SW 1271 (cell line): ENCODE results near the gene MAGEA9.
"Not testable (repeated sequence)": the region's sequence is repeated elsewhere in the genome, so short reads cannot be mapped to it uniquely, and the experiment has no call there.

Experiments
- DNase-seq, 2 experiments: peaks; one replicate each; lab custom pipeline; 2025; lab: John Stamatoyannopoulos, UW

MAGEA9 gene

DNA sequence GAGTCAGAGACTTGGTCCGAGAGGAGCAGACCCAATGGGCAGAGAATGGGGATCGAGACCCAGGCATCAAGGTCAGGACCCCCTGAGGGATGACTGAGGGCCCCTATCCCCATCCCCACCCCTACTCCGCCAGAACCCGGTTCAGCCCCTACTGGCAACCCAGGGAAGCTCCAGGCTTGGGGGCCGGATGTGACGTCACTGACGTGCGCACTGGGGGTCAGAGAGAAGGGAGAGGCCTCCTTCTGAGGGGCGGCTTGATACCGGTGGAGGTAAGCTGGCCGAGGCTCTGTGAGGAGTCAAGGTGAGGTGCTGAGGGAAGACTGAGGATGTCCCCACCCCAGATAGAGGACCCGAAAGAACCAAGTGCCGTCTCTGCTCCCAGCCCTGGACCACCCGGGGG, at the start of gene MAGEA9:
TSS of gene MAGEA9 (plus strand) at position 204 of the 400 bp plus-strand sequence. CDS start 4,281 bp downstream, outside the sequence.
- not testable (repeated sequence) for DNase-seq

GRCh38 chrX:149742269-149742668, 39.5 kb upstream of the MAGEA9 start:
- DNase-seq, result not testable (repeated sequence)

DNA sequence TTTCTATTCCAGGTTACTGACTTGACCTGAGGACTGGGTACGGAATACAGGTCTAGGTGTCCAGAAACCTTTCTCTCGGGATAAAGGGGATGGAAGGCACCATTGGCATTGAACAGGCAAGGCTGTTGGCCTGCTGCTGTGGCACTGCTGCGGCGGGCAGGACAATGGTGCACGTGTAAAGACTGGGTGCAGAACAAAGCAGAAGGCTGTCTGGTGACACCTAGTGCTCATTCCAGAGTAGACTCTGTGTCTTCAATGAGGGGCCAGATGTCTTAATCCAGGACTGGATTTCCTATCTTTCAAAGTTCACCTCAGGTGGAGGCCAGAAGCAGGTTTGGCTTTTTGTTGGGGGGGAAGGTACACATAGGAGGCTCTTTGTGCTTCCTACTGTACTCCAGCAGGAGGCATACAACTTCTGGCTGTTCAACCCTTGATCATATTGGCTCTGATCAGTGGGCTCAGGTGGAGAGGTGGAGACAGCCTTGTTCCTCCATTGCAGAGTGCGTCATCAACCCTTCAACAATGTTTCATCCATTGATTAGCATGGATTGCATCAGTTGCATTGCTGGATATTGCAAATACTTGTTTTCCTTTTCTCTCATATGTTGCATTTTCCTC, 35.2 kb upstream of the MAGEA9 start:
- DNase-seq, result not testable (repeated sequence)

GRCh38 chrX:149757206-149758067, 24.3 kb upstream of the MAGEA9 start:
- no peak for DNase-seq

- no peak for DNase-seq
These were observed 23.5 kb upstream of the MAGEA9 start for GRCh38 chrX:149758068-149758714.

DNA sequence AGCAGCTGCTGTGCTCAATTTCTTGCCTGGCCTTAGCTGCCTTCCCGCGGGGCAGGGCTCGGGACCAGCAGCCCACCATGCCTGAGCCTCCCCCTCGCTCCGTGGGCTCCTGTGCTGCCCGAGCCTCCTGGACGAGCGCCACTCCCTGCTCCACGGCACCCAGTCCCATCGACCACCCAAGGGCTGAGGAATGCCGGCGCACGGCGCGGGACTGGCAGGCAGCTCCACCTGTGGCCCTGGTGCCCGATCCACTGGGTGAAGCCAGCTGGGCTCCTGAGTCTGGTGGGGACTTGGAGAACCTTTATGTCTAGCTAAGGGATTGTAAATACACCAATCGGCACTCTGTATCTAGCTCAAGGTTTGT, 23.0 kb upstream of the MAGEA9 start:
- not testable (repeated sequence) for DNase-seq

GRCh38 chrX:149759824-149760223, 21.9 kb upstream of the MAGEA9 start:
- no peak for DNase-seq

DNA sequence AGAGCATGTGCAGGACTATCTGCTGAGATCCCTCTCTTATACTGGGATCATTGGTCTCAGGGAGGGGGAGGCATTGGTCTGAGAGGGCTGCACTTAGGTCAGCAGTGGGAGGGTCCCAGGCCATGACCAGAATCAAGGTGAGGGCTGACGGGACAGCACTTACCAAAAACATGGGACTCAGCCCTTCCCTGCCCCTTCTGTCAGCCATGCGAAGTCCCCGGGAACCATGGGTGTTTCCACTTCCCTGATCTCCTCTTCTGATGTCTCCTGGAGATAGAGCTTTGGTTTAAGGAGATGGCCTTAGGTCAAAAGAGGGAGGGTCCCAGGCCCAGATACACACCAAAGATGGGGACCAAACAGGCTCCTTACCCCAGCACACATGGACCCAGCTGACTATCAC, 20.8 kb upstream of the MAGEA9 start:
- DNase-seq, result no peak

GRCh38 chrX:149761858-149762674, 19.7 kb upstream of the MAGEA9 start:
- not testable (repeated sequence) for DNase-seq

DNA sequence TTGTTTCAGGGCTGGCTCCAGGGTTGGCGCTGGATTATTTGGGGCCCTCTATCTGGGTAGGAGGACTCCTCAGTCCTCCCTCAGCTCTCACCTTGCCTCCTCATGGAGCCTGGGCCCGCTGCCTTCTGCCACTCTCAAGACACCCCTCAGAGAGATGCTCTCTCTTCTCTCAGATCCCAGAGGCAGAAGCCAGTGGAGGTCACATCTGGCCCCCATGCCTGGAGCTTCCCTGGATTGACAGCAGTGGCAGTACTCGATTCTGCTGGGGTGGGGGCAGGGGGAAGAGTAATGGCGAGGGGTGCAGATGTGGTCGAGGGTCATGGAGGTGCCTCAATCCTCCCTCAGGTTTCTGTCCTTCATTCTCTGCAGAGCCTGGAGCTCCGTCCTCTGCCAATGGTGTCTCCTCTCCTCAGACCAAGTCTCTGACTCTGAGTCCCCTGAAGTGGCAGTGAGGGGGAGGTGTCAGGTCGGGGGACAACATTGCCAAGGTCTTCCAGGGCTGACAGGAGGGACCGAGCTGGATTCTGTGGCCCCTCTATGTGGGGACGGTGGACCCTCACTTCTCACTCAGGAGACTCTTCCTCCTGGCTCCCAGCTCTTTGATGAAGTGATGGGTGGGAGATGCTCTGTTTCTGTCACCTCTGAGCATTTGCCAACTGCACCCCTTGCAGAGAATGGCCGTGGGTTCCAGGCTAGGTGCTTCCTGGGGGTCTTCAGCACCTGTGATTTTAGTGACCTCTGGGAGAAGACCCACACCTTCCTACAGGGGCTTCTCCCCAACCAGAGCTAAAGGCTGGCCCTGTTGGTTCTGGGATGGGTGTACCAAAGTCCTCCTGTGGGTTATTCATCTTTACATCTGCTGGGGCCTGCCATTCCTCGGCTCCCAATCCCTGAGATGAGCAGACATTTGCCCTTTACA, 18.8 kb upstream of the MAGEA9 start:
- DNase-seq, result no peak

DNA sequence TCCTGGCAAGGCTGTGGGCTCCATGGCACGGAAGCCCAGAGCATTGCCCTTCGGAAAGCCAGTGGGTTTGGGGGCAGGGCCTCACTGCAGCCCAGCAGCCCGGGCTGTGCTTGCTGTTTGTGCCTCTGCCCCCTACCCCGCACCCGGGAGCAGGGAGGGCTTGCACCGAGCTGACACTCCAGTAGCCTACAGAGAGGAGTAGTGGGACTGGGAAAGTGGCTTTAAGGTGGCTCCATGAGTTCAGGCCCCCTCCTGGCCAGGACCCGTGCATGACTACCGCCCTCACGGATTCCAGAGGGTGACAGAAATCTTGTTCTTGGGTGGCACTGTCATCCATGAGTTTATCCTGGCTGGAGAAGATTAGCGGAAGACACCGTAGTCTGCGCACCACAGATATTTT, 11.4 kb upstream of the MAGEA9 start:
- not testable (repeated sequence) for DNase-seq

DNA sequence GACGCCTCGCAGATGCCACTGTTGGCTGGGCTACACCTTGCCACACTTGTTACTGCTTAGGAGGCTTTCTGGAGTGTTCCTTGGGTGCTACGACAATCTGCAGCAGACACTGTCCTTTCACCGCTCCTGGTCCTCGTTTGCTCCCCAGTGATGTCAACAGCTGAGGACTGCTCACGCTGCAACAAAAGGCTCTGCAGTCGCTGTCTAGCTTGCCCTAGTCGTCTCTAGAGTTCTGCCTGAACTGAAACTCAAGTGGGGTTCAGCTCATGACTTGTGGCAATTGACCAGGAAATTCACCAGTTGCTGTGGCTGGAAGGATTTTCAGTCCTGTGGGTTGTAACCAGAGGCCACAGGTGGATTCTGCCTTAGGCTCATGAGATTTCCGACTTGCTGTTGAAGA, 8.7 kb upstream of the MAGEA9 start:
- DNase-seq, result not testable (repeated sequence)

DNA sequence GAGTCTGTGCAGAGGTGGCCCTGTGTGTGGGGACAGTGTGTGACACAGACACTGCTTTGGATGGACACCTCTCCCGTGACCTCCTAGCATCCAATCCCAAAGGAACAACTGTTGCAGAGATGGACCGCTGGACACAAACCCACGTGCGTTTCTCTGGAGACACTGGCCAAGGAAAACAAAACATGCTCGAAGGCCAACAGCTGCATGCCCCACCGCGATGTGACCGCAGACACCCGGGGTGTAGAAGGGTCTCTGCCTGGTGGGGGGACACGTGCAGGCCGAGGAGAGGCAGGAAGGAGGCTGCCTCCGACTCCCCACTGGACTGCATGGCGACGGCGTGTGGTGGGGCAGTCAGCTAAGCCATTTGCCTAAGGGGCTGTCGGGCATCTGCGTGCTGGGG, 8.0 kb upstream of the MAGEA9 start, which contains the start of gene HSFX1:
TSS of gene HSFX1 (plus strand) at position 301 of the 400 bp plus-strand sequence. CDS start 614 bp downstream, outside the sequence.
- not testable (repeated sequence) for DNase-seq

DNA sequence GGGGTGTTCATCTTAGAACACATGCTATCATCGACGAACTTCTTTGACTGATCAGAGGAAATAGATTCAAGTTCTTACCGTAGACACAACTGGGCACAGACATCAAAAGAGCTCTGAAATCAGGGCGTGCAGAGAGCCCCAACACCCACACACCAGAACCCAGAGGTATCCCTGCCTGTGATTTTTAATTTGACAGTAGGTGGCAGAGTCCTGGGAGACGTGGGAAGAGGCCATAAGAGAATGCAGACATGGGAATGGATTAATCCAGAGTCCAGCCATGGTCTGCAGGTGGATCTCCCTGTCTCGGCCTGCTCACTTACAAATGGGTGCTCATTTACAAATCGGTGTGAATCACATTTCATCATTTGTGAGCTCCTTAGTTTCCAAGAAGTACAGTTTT, 3.7 kb upstream of the MAGEA9 start:
- not testable (repeated sequence) for DNase-seq

DNA sequence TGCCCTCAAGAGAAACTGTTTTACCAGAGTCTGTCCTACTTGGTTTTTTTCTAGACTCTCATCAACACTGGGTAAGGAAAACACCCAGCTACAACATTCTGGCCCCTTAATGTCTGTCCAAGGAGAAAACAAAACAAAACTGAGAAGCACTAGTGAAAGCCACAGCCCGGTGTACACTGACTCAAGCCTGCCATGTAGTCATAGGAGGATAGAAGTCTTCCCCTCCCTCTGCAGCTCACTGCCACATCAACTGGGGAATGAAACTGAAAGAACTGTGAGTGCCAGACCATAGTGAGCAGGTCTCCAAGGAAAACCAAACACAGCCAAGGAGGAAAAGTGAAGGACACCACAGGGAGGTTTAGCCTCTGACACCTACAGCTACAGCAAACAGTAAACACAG, 13.8 kb downstream of the MAGEA9 start:
- DNase-seq, result not testable (repeated sequence)

GRCh38 chrX:149799095-149799714, 17.5 kb downstream of the MAGEA9 start:
- no peak for DNase-seq

DNA sequence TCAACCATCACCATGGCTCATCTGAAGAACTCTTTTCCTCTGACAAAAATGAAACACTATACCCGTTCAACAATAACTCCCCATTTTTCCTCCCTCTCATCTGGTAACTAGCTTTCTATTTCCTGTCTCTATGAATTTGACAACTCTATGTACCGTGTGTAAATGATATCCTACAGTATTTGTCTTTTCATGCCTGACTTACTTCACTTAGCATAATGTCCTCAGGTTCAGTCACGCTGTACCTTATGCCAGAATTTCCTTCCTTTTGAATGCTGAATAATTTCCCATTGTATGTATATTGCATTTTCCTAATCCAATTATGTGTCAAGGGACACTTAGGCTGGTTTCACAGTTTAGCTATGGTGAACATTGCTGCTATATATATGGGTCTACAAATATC, 18.2 kb downstream of the MAGEA9 start:
- DNase-seq, result no peak

- no peak for DNase-seq
These were observed 21.8 kb downstream of the MAGEA9 start for GRCh38 chrX:149803458-149804062.

DNA sequence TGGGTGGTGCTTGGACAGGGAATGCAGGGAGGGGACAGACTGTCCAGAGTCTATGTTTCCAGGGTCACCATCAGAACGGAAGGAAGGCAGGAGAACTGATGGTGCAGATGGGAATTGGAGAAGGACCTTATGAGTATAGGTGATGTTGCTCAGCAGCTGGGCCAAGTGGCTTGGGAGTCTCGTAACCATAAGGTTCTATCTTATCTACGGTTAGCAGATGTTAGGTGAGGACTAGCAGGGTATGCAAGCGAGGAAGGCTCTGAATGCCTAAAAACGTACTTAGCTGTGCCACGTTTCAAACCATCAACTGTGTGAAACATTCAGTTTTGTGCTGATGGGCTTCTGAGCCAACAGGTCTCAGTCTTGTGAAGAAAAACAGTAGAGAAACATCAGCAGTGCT, 22.4 kb downstream of the MAGEA9 start:
- DNase-seq, result no peak
